Erythroblast (primary cell): ENCODE data around the gene EEA1.

ENCODE experiments used
- DNase-seq, 2 experiments: peaks; one replicate each; lab custom pipeline; 2025; lab: John Stamatoyannopoulos, UW
- GATA1 ChIP-seq: IDR thresholded peaks from 2 replicates; pipeline ENCODE4 v1.6.1; 2011; ENCODE audit warnings: low read depth, mild to moderate bottlenecking, control low read depth, low read length, moderate library complexity
- POLR2A ChIP-seq: IDR thresholded peaks from 2 replicates; pipeline ENCODE4 v1.6.1; 2011; ENCODE audit warnings: mild to moderate bottlenecking, low read length

EEA1 gene

DNA sequence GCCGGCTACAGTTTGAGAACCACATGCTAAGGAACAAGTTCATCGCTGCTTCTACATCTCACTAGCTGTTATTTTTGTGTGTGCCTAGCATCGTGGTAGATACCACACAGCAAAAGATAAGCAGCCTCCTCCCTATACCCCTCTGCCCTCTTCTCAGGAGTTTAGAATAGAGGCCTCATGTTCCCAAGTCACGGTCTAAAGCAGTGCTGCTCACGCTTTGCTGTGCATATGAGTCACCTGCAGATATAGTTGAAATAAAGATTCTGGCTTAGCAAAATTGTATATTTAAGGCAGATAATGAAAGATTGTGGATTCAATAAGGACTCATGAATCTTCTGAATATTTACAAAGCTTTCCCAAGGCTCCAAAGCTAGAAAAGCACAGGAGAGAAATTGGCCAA is 198.3 kb downstream of the EEA1 start:
- no peak for DNase-seq
- no peak for TF ChIP-seq GATA1
- TF ChIP-seq POLR2A, result no peak

DNA sequence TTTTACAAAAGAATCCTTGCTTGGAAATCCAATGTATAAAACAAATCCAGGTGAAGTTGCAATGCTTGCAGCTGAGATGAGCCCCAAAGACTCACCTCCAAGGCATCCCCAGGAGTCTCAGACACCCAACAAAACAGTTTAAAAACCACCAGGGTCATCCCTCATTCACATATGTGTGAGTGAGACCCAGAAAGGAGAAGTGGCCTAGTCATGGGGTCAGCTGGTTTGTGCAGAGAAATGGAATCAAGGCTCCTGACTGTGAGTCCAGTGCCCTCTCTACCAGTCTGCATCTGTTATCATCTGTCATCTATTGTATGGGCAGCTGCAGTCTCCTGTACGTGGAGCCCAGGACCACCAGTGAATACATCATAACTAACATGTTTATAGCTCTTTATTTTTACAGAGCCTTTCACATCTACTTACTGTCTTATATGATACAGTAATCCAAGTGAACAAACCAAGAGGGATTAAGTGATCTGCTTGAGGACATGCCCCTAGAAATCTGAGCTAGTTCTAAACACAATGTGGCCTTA is 199.3 kb downstream of the EEA1 start:
- TF ChIP-seq GATA1 (no peak), POLR2A (no peak)
- DNase-seq, result no peak

DNA sequence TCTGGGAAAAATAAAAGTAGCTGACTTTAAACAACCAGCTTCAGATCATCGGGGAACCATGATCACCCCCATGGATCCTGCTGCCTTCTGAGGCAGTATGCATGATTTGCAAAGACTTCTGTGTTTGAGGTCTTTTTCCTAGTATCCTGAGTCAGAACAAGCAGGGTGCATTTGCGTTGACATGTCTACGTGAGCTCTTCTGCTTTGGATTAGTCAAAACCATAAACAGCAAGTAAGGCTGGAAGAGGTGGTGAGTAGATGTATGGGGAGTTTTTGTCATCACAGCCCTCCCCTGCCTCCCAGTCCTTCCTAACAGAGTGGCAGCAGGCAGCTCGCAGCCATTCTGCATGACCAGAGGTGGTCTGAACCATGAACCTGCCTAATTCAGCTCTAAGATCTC is 202.2 kb downstream of the EEA1 start:
- no peak for TF ChIP-seq GATA1
- no peak for TF ChIP-seq POLR2A
- no peak for DNase-seq

DNA sequence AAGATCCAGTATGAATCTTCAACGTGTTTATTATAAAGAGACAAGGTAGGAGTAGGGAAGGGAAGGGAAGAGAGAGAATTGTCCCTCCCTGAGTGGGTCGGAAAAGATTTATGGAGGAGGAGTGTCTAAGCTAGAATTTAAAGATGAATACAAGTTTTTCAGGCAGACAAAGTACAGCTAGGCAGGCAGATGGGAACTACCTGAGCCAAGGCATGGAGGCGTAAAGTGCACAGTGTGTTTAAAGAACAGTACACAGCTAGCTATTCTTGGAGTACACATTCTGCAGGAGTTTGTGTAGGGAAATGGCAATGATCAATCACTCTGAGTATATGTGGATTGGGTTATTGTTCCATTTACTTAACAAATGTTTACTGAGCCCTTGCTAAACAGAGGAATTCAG is 206.2 kb downstream of the EEA1 start:
- no peak for DNase-seq
- TF ChIP-seq GATA1 (no peak), POLR2A (no peak)

DNA sequence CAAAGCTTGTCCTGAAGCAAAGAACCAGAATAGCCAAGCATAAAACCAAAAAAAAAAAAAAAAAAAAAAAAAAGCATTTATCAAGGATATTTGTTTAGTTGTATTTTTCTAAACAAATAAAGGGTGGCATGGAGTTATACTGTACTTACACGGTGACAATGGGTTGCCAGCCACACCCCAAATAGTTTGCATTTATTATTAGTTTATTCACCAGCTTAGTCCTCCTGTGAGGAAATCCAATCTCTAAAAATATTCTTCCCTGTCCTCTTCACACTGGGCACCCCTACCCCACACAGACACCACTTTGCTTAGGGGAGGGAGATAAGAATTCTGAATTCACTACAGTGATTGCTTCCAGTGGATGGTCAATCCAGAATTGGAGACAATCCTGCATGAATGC is 207.4 kb downstream of the EEA1 start:
- DNase-seq, result no peak
- no peak for TF ChIP-seq POLR2A
- TF ChIP-seq GATA1, result no peak

DNA sequence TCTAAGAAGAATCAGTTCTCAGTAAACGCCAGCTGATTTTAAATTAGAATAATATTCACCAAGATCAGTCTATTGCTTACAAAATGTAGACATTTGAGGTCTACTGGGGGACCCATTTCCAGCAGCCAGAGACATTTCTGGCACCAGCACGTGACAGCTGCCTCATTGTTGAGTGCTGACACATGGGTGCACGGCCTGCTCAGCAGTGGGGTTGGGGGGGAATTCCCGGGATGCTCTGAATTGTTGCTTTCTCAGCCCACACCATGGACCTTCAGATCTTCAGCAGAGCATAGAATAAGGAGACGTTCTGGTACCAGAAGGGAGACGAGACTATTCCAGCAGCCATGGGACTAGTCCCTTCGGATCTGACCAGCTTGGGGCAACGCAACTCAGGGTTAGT is 208.0 kb downstream of the EEA1 start:
- TF ChIP-seq POLR2A (no peak), GATA1 (no peak)
- DNase-seq, result no peak
